ENCODE results near the gene PPARD. TPM values are rescaled to one million over a fixed set of nuclear protein-coding genes. Genes with fewer than 3 reads are reported as not detected.

The PPARD gene
- total and polyA plus RNA-seq, 2 of the 13 experiments (the other 11 are each of a cell fraction or from before 2014, with no cell fraction given): 6.1 to 13.3 TPM

GRCh38 chr6:35468980-35469750, 126.8 kb downstream of the PPARD start (continued):
- TF ChIP-seq DZIP1 (CRISPR knock-in tag; IDR thresholded peaks at IDR 0.05) (peak; percentile 25; the same call in 1 of the 2 replicates), ZBTB40 (IDR thresholded peaks at IDR 0.05) (peak; percentile 2; the same call in 1 of the 2 replicates), ZBTB40 (CRISPR knock-in tag; IDR thresholded peaks at IDR 0.05) (no peak; the same call in 1 of the 2 replicates), ZNF678 (CRISPR knock-in tag; IDR thresholded peaks at IDR 0.05) (peak; percentile 40; the same call in 1 of the 2 replicates), NR0B2 (CRISPR knock-in tag; IDR thresholded peaks at IDR 0.05) (no peak; the same call in none of the 2 replicates), ASH2L (IDR thresholded peaks at IDR 0.05; ENCODE audit: insufficient read length, low read depth, low read length) (peak; percentile 39), HES4 (CRISPR knock-in tag; IDR thresholded peaks at IDR 0.05; ENCODE audit: borderline replicate concordance) (peak; percentile 55; the same call in 1 of the 2 replicates), AKAP8 (CRISPR knock-in tag; IDR thresholded peaks at IDR 0.05) (peak; percentile 76), MAZ (IDR thresholded peaks at IDR 0.05; ENCODE audit: borderline replicate concordance, low read depth, low read length) (no peak), MAZ (CRISPR knock-in tag; IDR thresholded peaks at IDR 0.05; ENCODE audit: low read depth) (0 out of 2 replicates have a peak, but pooled peaks have one; percentile 15), CENPBD1 (CRISPR knock-in tag; IDR thresholded peaks at IDR 0.05; ENCODE audit: borderline replicate concordance, low read depth) (no peak), ZNF253 (CRISPR knock-in tag; IDR thresholded peaks at IDR 0.05; ENCODE audit: borderline replicate concordance) (0 out of 2 replicates have a peak, but pooled peaks have one; percentile 40)

All from HepG2 (cell line).